Neural progenitor cell (in vitro differentiated cells): Measurements from ENCODE around the gene ADO. TPM values are rescaled to one million over a fixed set of nuclear protein-coding genes. Genes with fewer than 3 reads are reported as not detected.

Source experiments
- DNase-seq: peaks from one replicate; pipeline ENCODE4 v3.0.0-alpha.2; 2016; ENCODE audit warnings: low spot score
- H2AFZ ChIP-seq: fragments of 200-600 bp; sonication (generic); replicated peaks from 2 replicates; pipeline ENCODE4 v1.6.1; 2016; ENCODE audit warnings: antibody characterized with exemption
- H3F3A ChIP-seq: fragments of 200-600 bp; sonication (generic); 2 replicates; pipeline ENCODE4 v1.6.1; 2016; ENCODE audit warnings: antibody characterized with exemption, low read depth
- H3K27ac ChIP-seq: fragments of 200-600 bp; sonication (generic); 2 replicates; pipeline ENCODE4 v1.5.1; 2016; ENCODE audit warnings: mild to moderate bottlenecking
- H3K27me3 ChIP-seq: fragments of 200-600 bp; sonication (generic); 2 replicates; pipeline ENCODE4 v1.6.1; 2016; ENCODE audit warnings: mild to moderate bottlenecking, moderate library complexity
- H3K36me3 ChIP-seq: fragments of 200-600 bp; sonication (generic); 2 replicates; pipeline ENCODE4 v1.5.1; 2016
- H3K4me1 ChIP-seq: fragments of 200-600 bp; sonication (generic); 2 replicates; pipeline ENCODE4 v1.6.1; 2016; ENCODE audit warnings: mixed run types
- H3K4me2 ChIP-seq: fragments of 200-600 bp; sonication (generic); 2 replicates; pipeline ENCODE4 v1.6.1; 2016
- H3K4me3 ChIP-seq: fragments of 200-600 bp; sonication (generic); 2 replicates; pipeline ENCODE4 v1.5.1; 2016
- H3K79me2 ChIP-seq: fragments of 200-600 bp; sonication (generic); 2 replicates; pipeline ENCODE4 v1.6.1; 2016; ENCODE audit warnings: low read depth
- H3K9ac ChIP-seq: fragments of 200-600 bp; sonication (generic); 2 replicates; pipeline ENCODE4 v1.6.1; 2016
- H3K9me3 ChIP-seq: fragments of 200-600 bp; sonication (generic); 2 replicates; pipeline ENCODE4 v1.5.1; 2016; ENCODE audit warnings: low read depth
- H4K20me1 ChIP-seq: fragments of 200-600 bp; sonication (generic); 2 replicates; pipeline ENCODE4 v1.6.1; 2016; ENCODE audit warnings: low read depth
- H3K27ac Mint-ChIP-seq: 3 replicates; pipeline ENCODE4 v1.8.0; 2021; ENCODE audit warnings: mixed read lengths
- H3K27me3 Mint-ChIP-seq: 2 replicates; pipeline ENCODE4 v1.8.0; 2022; ENCODE audit warnings: low read depth, mild to moderate bottlenecking, inconsistent platforms, moderate library complexity, mixed read lengths; ENCODE audit not compliant: insufficient read depth
- H3K36me3 Mint-ChIP-seq: 3 replicates; pipeline ENCODE4 v1.8.0; 2021; ENCODE audit warnings: mixed read lengths
- H3K4me1 Mint-ChIP-seq: 3 replicates; pipeline ENCODE4 v1.8.0; 2021; ENCODE audit warnings: mixed read lengths
- H3K4me3 Mint-ChIP-seq: 3 replicates; pipeline ENCODE4 v1.8.0; 2021; ENCODE audit warnings: mild to moderate bottlenecking, moderate library complexity, mixed read lengths
- H3K9me3 Mint-ChIP-seq: 3 replicates; pipeline ENCODE4 v1.8.0; 2020; ENCODE audit warnings: mixed read lengths
- CTCF ChIP-seq: fragments of 200-600 bp; sonication (generic); IDR thresholded peaks from 2 replicates; pipeline ENCODE4 v1.5.1; 2017; ENCODE audit warnings: antibody characterized with exemption, mild to moderate bottlenecking
- EZH2 ChIP-seq: fragments of 200-600 bp; sonication (generic); IDR thresholded peaks from 2 replicates; pipeline ENCODE4 v1.6.1; 2017; ENCODE audit warnings: antibody characterized with exemption, mild to moderate bottlenecking, moderate library complexity
- EZH2phosphoT487 ChIP-seq: fragments of 200-600 bp; sonication (generic); IDR thresholded peaks from 2 replicates; pipeline ENCODE4 v1.6.1; 2017; ENCODE audit warnings: antibody characterized with exemption
- total RNA-seq: library from RNA; depleted of rRNA; stranded (reverse); fragments of >200 nt; gene quantifications from 2 replicates; pipeline ENCODE4 v1.2.3, GENCODE V29; 2015; ENCODE audit warnings: low replicate concordance

ADO gene
- total RNA-seq, 1 donor from 2014 or later: 28.1 TPM

- no peak for TF ChIP-seq EZH2phosphoT487
- no peak for TF ChIP-seq EZH2
- no peak for TF ChIP-seq CTCF
- no peaks in the 10 kb centered on the region for H3K4me1 Mint-ChIP-seq
- Histone ChIP-seq H3K9ac (no peak overlapping the region), H3K36me3 (no peaks in the 10 kb centered on the region), H3K4me1 (no peaks in the 10 kb centered on the region), H2AFZ (no peak overlapping the region), H3K79me2 (no peaks in the 10 kb centered on the region), H3K9me3 (no peaks in the 10 kb centered on the region), H4K20me1 (no peaks in the 10 kb centered on the region), H3K27ac (no peak overlapping the region), H3K27me3 (no peaks in the 10 kb centered on the region), H3K4me2 (no peak overlapping the region), H3F3A (no peaks in the 10 kb centered on the region), H3K4me3 (no peak overlapping the region)
- H3K9me3 Mint-ChIP-seq: peaks cover 7% of the 10 kb centered on the region
- no peak for DNase-seq
- H3K27me3 Mint-ChIP-seq: peaks cover 3% of the 10 kb centered on the region
- no peaks in the 10 kb centered on the region for H3K36me3 Mint-ChIP-seq
- no peak overlapping the region for H3K27ac Mint-ChIP-seq
- no peak overlapping the region for H3K4me3 Mint-ChIP-seq
These were observed 39.1 kb downstream of the ADO start for GRCh38 chr10:62843600-62843999.

GRCh38 chr10:62844280-62845011 lies 39.9 kb downstream of the ADO start:
- Histone ChIP-seq H3K4me1 (no peaks in the 10 kb centered on the region), H3K27ac (no peak overlapping the region), H3F3A (no peaks in the 10 kb centered on the region), H3K9ac (no peak overlapping the region), H3K79me2 (no peaks in the 10 kb centered on the region), H3K4me2 (no peak overlapping the region), H3K9me3 (no peaks in the 10 kb centered on the region), H3K36me3 (no peaks in the 10 kb centered on the region), H3K4me3 (no peak overlapping the region), H3K27me3 (no peaks in the 10 kb centered on the region), H4K20me1 (no peaks in the 10 kb centered on the region), H2AFZ (no peak overlapping the region)
- no peaks in the 10 kb centered on the region for H3K36me3 Mint-ChIP-seq
- H3K4me3 Mint-ChIP-seq: no peak overlapping the region
- no peaks in the 10 kb centered on the region for H3K4me1 Mint-ChIP-seq
- no peak for DNase-seq
- TF ChIP-seq EZH2phosphoT487 (no peak), CTCF (no peak), EZH2 (no peak)
- H3K27ac Mint-ChIP-seq: no peak overlapping the region
- H3K9me3 Mint-ChIP-seq: peaks cover 7% of the 10 kb centered on the region
- H3K27me3 Mint-ChIP-seq: peaks cover 3% of the 10 kb centered on the region

- DNase-seq: no peak
- H3K79me2 ChIP-seq: no peaks in the 10 kb centered on the region
- Mint-ChIP-seq H3K27me3 (peaks cover 3% of the 10 kb centered on the region), H3K27ac (no peak overlapping the region), H3K9me3 (peaks cover 7% of the 10 kb centered on the region), H3K36me3 (no peaks in the 10 kb centered on the region), H3K4me3 (no peak overlapping the region), H3K4me1 (no peaks in the 10 kb centered on the region)
- H3K9me3 ChIP-seq: no peaks in the 10 kb centered on the region
- no peaks in the 10 kb centered on the region for H3K4me1 ChIP-seq
- H3K4me3 ChIP-seq: no peak overlapping the region
- H3K27ac ChIP-seq: no peak overlapping the region
- TF ChIP-seq CTCF: no peak
- TF ChIP-seq EZH2: no peak
- TF ChIP-seq EZH2phosphoT487: no peak
- H2AFZ ChIP-seq: no peak overlapping the region
- H3K27me3 ChIP-seq: no peaks in the 10 kb centered on the region
- H3K9ac ChIP-seq: no peak overlapping the region
- no peaks in the 10 kb centered on the region for H3F3A ChIP-seq
- no peak overlapping the region for H3K4me2 ChIP-seq
- no peaks in the 10 kb centered on the region for H3K36me3 ChIP-seq
- H4K20me1 ChIP-seq: no peaks in the 10 kb centered on the region
These were observed 42.9 kb downstream of the ADO start for GRCh38 chr10:62847433-62847832.
